H1 (cell line): ENCODE measurements around the gene CTNNBL1. TPM values are rescaled to one million over a fixed set of nuclear protein-coding genes. Genes with fewer than 3 reads are reported as not detected.

Source experiments
- CTCF ChIA-PET: fragments of 300-600 bp; sonication (Branson Sonifier 250); formaldehyde crosslinking; loops from one replicate; lab custom pipeline; 2021; ENCODE audit not compliant: partially characterized antibody; lab: Charles Lee
- POLR2A ChIA-PET: fragments of 300-600 bp; sonication (Branson Sonifier 250); formaldehyde crosslinking; loops from one replicate; lab custom pipeline; 2021; ENCODE audit warnings: inconsistent platforms; ENCODE audit not compliant: partially characterized antibody; lab: Charles Lee
- DNase-seq, 2 experiments: peaks; one replicate each; pipeline versions ENCODE4 v3.0.0 to v3.0.0-alpha.2; 2010 to 2022; ENCODE audit warnings: low spot score in 2 of 2, low read depth in 1 of 2, mixed read lengths in 1 of 2
- FAIRE-seq: peaks from 2 replicates; lab custom pipeline; 2011; peaks lifted over from hg19 to GRCh38; lab: Jason Lieb, UNC
- H2AFZ ChIP-seq: 2 replicates; pipeline ENCODE4 v1.8.1; 2012; ENCODE audit warnings: low read length, inconsistent platforms
- H2AK5ac ChIP-seq: 2 replicates; pipeline ENCODE4 v1.6.1; 2013; ENCODE audit warnings: low read depth, low read length
- H2BK120ac ChIP-seq: replicated peaks from 2 replicates; pipeline ENCODE3; 2013; ENCODE audit warnings: low read depth, low read length, inconsistent platforms
- H2BK12ac ChIP-seq: 2 replicates; pipeline ENCODE4 v1.6.1; 2013; ENCODE audit warnings: low read depth, low read length
- H2BK15ac ChIP-seq: 2 replicates; pipeline ENCODE4 v1.6.1; 2013; ENCODE audit warnings: low read length
- H2BK20ac ChIP-seq: 2 replicates; pipeline ENCODE4 v1.6.1; 2013; ENCODE audit warnings: low read length
- H2BK5ac ChIP-seq: 2 replicates; pipeline ENCODE4 v1.6.1; 2013; ENCODE audit warnings: low read depth, low read length
- H3K14ac ChIP-seq: 2 replicates; pipeline ENCODE4 v1.6.1; 2013; ENCODE audit warnings: inconsistent platforms; ENCODE audit not compliant: insufficient read length
- H3K18ac ChIP-seq: 2 replicates; pipeline ENCODE4 v1.6.1; 2013; ENCODE audit warnings: low read length; ENCODE audit errors: extremely low read depth
- H3K23ac ChIP-seq: 2 replicates; pipeline ENCODE4 v1.6.1; 2013; ENCODE audit warnings: inconsistent platforms; ENCODE audit not compliant: insufficient read length
- H3K23me2 ChIP-seq: 2 replicates; pipeline ENCODE4 v1.6.1; 2013; ENCODE audit warnings: low read depth, low read length
- H3K27ac ChIP-seq: 2 replicates; pipeline ENCODE4 v1.6.1; 2011; ENCODE audit warnings: low read depth, low read length, inconsistent platforms
- H3K27me3 ChIP-seq, 4 experiments: replicated peaks in 1 of 4; 1 replicate in 1 of 4; 2 replicates in 3 of 4; pipeline versions ENCODE4 v1.6.1 to v1.8.1; 2011 to 2013; ENCODE audit warnings: low read length in 3 of 4, mild to moderate bottlenecking in 3 of 4, inconsistent platforms in 2 of 4, mixed read lengths in 2 of 4, moderate library complexity in 1 of 4; ENCODE audit not compliant: control insufficient read depth in 3 of 4, insufficient read depth in 3 of 4; ENCODE audit errors: extremely low read depth in 1 of 4
- H3K36me3 ChIP-seq, 4 experiments: 2 replicates each; pipeline versions ENCODE4 v1.6.1 to v1.8.1; 2011 to 2013; ENCODE audit warnings: mild to moderate bottlenecking in 4 of 4, low read length in 3 of 4, moderate library complexity in 2 of 4, control low read depth in 1 of 4, inconsistent platforms in 1 of 4; ENCODE audit not compliant: insufficient read depth in 4 of 4, control insufficient read depth in 2 of 4
- H3K4ac ChIP-seq: replicated peaks from 2 replicates; pipeline ENCODE3; 2013; ENCODE audit warnings: low read length, low read depth, mixed read lengths, inconsistent platforms; ENCODE audit not compliant: insufficient read length
- H3K4me1 ChIP-seq, 4 experiments: replicated peaks in 1 of 4; 1 replicate in 1 of 4; 2 replicates in 3 of 4; pipeline versions ENCODE4 v1.6.1 to v1.8.1; 2011 to 2013; ENCODE audit warnings: low read length in 3 of 4, inconsistent platforms in 2 of 4, mixed read lengths in 1 of 4; ENCODE audit not compliant: insufficient read depth in 4 of 4, control insufficient read depth in 3 of 4
- H3K4me2 ChIP-seq, 2 experiments: 2 replicates each; pipeline versions ENCODE4 v1.6.1 to v1.8.1; 2011 to 2013; ENCODE audit warnings: low read depth in 2 of 2, low read length in 2 of 2, control low read depth in 1 of 2, inconsistent platforms in 1 of 2, mild to moderate bottlenecking in 1 of 2; ENCODE audit not compliant: insufficient read depth in 1 of 2
- H3K4me3 ChIP-seq, 4 experiments: fragments of 200-600, 300-600 bp in 1 of 4; sonication (generic), shearing (Covaris generic), sonication (Bioruptor Twin) in 1 of 4; 2 replicates each; pipeline versions ENCODE4 v1.5.1 to v1.8.1; 2011 to 2016; ENCODE audit warnings: low read length in 4 of 4, low read depth in 3 of 4, control low read depth in 2 of 4, inconsistent platforms in 2 of 4, mild to moderate bottlenecking in 2 of 4, mixed read lengths in 1 of 4, moderate library complexity in 1 of 4; ENCODE audit not compliant: insufficient read depth in 2 of 4; ENCODE audit errors: extremely low read depth in 1 of 4
- H3K56ac ChIP-seq: replicated peaks from 2 replicates; pipeline ENCODE3; 2013; ENCODE audit warnings: low read depth, mild to moderate bottlenecking, mixed read lengths, low read length, inconsistent platforms; ENCODE audit not compliant: insufficient read length
- H3K79me1 ChIP-seq: 2 replicates; pipeline ENCODE4 v1.6.1; 2013; ENCODE audit warnings: low read depth, low read length, control low read depth
- H3K79me2 ChIP-seq, 2 experiments: 2 replicates each; pipeline versions ENCODE4 v1.6.1 to v1.8.1; 2012 to 2013; ENCODE audit warnings: low read length in 2 of 2, mild to moderate bottlenecking in 2 of 2, inconsistent platforms in 1 of 2; ENCODE audit not compliant: insufficient read depth in 2 of 2, control insufficient read depth in 1 of 2
- H3K9ac ChIP-seq, 4 experiments: replicated peaks in 1 of 4; 1 replicate in 1 of 4; 2 replicates in 3 of 4; pipeline versions ENCODE4 v1.6.1 to v1.8.1; 2011 to 2013; ENCODE audit warnings: low read depth in 3 of 4, low read length in 3 of 4, control low read depth in 2 of 4, mild to moderate bottlenecking in 2 of 4, moderate library complexity in 2 of 4, inconsistent platforms in 1 of 4; ENCODE audit errors: extremely low read depth in 1 of 4
- H3K9me3 ChIP-seq, 2 experiments: 2 replicates each; pipeline versions ENCODE4 v1.6.1 to v1.8.1; 2012 to 2013; ENCODE audit warnings: mild to moderate bottlenecking in 2 of 2, moderate library complexity in 2 of 2, control low read depth in 1 of 2, inconsistent platforms in 1 of 2, low read depth in 1 of 2, low read length in 1 of 2, mixed read lengths in 1 of 2; ENCODE audit not compliant: insufficient read depth in 2 of 2
- H4K20me1 ChIP-seq, 2 experiments: replicated peaks in 1 of 2; 2 replicates each; pipeline versions ENCODE3 to v1.8.1; 2011 to 2013; ENCODE audit warnings: inconsistent platforms in 2 of 2, low read length in 2 of 2, mild to moderate bottlenecking in 1 of 2; ENCODE audit not compliant: insufficient read depth in 2 of 2, control insufficient read depth in 1 of 2
- H4K5ac ChIP-seq: 2 replicates; pipeline ENCODE4 v1.6.1; 2013; ENCODE audit warnings: low read length, low read depth, mixed read lengths, inconsistent platforms; ENCODE audit not compliant: insufficient read length
- H4K8ac ChIP-seq: 2 replicates; pipeline ENCODE4 v1.8.0; 2013; ENCODE audit warnings: mild to moderate bottlenecking, moderate library complexity, low read length, inconsistent platforms; ENCODE audit not compliant: insufficient read depth; ENCODE audit errors: extremely low read depth
- H4K91ac ChIP-seq: replicated peaks from 2 replicates; pipeline ENCODE3; 2013; ENCODE audit warnings: low read length, mixed read lengths, inconsistent platforms; ENCODE audit not compliant: insufficient read length
- EP300 ChIP-seq, 2 experiments: IDR thresholded peaks; 1 replicate in 1 of 2; 2 replicates in 1 of 2; pipeline ENCODE4 v1.6.1; 2011 to 2012; ENCODE audit warnings: low read depth in 2 of 2, low read length in 2 of 2, mild to moderate bottlenecking in 2 of 2, borderline replicate concordance in 1 of 2, inconsistent platforms in 1 of 2, moderate library complexity in 1 of 2
- PHF8 ChIP-seq: fragments of 200-600 bp; sonication (generic); conservative IDR thresholded peaks from 2 replicates; pipeline ENCODE4 v1.7.1; 2012; ENCODE audit warnings: low read depth, mild to moderate bottlenecking, inconsistent platforms, low read length, moderate library complexity
- POLR2AphosphoS5 ChIP-seq: IDR thresholded peaks from 2 replicates; pipeline ENCODE4 v1.6.1; 2011; ENCODE audit warnings: low read depth, low read length
- RFX5 ChIP-seq: IDR thresholded peaks from 2 replicates; pipeline ENCODE4 v1.6.1; 2011; ENCODE audit warnings: low read depth, low read length, improper control_type of control experiment, borderline replicate concordance
- RNF2 ChIP-seq: fragments of 200-900, 300-1000 bp; sonication (generic); IDR thresholded peaks from 2 replicates; pipeline ENCODE4 v1.7.1; 2016; ENCODE audit warnings: borderline replicate concordance, low read depth, mild to moderate bottlenecking, antibody characterized with exemption, low read length; ENCODE audit not compliant: poor library complexity, severe bottlenecking; ENCODE audit errors: missing control alignments
- SIN3A ChIP-seq, 2 experiments: IDR thresholded peaks in 1 of 2; conservative IDR thresholded peaks in 1 of 2; 2 replicates each; pipeline ENCODE4 v1.6.1; 2011 to 2012; ENCODE audit warnings: low read length in 2 of 2, improper control_type of control experiment in 1 of 2, low read depth in 1 of 2, mild to moderate bottlenecking in 1 of 2
- SIX5 ChIP-seq: IDR thresholded peaks from 2 replicates; pipeline ENCODE4 v1.6.1; 2011; ENCODE audit warnings: mild to moderate bottlenecking, low read depth, low read length
- SP1 ChIP-seq: IDR thresholded peaks from 2 replicates; pipeline ENCODE4 v1.6.1; 2011; ENCODE audit warnings: low read depth, low read length
- TAF7 ChIP-seq: optimal IDR thresholded peaks from 2 replicates; pipeline ENCODE3; 2011; ENCODE audit warnings: low read depth, mild to moderate bottlenecking, inconsistent platforms, low read length, moderate library complexity, borderline replicate concordance
- TEAD4 ChIP-seq: IDR thresholded peaks from 2 replicates; pipeline ENCODE4 v1.6.1; 2012; ENCODE audit warnings: low read depth, low read length, inconsistent platforms, mixed read lengths
- WGBS, 2 experiments: shearing (Covaris generic) in 1 of 2; methylation state at CpG; one replicate each; pipeline versions ENCODE4 v1.1.6 to v1.1.7; 2013 to 2015; ENCODE audit warnings: low lambda C conversion rate in 2 of 2, mixed read lengths in 2 of 2, inconsistent platforms in 1 of 2, low coverage in 1 of 2, missing lambda C conversion rate in 1 of 2; ENCODE audit not compliant: insufficient replicate concordance in 2 of 2, insufficient coverage in 1 of 2, insufficient read length in 1 of 2; ENCODE audit errors: extremely low coverage in 1 of 2, missing lambda C conversion rate in 1 of 2; 5-methylcytosine and 5-hydroxymethylcytosine counted together
- polyA plus RNA-seq, 7 experiments: library from polyadenylated mRNA; depleted of rRNA in 3 of 7; stranded (reverse) in 5 of 7; unstranded in 2 of 7; fragments of >200 nt in 5 of 7; fragments of 200-250 nt in 2 of 7; gene quantifications; 1 replicate in 5 of 7; 2 replicates in 1 of 7; 4 replicates in 1 of 7; pipeline versions ENCODE4 v1.2.1 to v1.2.3, GENCODE V29; 2011 to 2013; ENCODE audit warnings: missing spikeins in 2 of 7, mixed read lengths in 2 of 7
- total RNA-seq: library from RNA; stranded (reverse); fragmentation: NEBNext Ultra II Directional; extraction: Animal tissue kit (Norgen Biotek cat#: 25700); gene quantifications from 2 replicates; pipeline ENCODE4 v1.2.1, GENCODE V29; 2021
- TF ChIP-seq, protein P1 (sequence below), 3 experiments: IDR thresholded peaks; 1 replicate in 2 of 3; 2 replicates in 1 of 3; pipeline versions ENCODE4 v1.5.1 to v1.6.1; 2011; ENCODE audit warnings: low read length in 3 of 3, mild to moderate bottlenecking in 3 of 3, inconsistent platforms in 2 of 3, low read depth in 1 of 3, moderate library complexity in 1 of 3; ENCODE audit not compliant: insufficient read depth in 1 of 3; ENCODE audit errors: control extremely low read depth in 1 of 3

Gene CTNNBL1
- total and polyA plus RNA-seq, 2 of the 8 experiments (the other 6 are each of a cell fraction or from before 2014, with no cell fraction given) = 19.6 to 81.6 TPM

DNA sequence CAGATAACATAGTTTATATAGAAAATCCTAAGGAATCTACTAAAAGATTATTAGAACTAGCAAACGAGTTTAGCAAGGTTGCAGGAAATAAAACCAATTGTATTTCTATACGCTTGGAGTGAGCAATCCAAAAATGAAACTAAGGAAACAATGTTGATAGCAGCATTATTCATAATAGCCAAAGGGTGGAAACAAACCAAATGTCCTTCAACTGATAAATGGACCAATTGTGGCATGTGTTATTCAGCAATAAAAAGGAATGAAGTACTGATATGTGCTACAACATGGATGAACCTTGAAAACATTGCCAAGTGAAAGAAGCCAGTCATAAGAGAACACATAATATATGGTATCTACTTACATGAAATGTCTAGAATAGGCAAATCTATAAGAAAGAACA lies 108.1 kb downstream of the CTNNBL1 start:
- Histone ChIP-seq H2BK120ac (no peak overlapping the region), H2BK20ac (no peak overlapping the region), H3K79me1 (no peaks in the 10 kb centered on the region), H2AK5ac (no peak overlapping the region), H3K27ac (no peak overlapping the region), H2BK5ac (no peak overlapping the region), H4K8ac (no peak overlapping the region), H2BK15ac (no peak overlapping the region), H3K23me2 (no peaks in the 10 kb centered on the region), H4K20me1 (peaks cover 0 to 2% of the 10 kb centered on the region in 2 experiments), H3K56ac (no peak overlapping the region), H3K4ac (no peak overlapping the region), H3K18ac (no peak overlapping the region), H4K91ac (no peak overlapping the region), H2BK12ac (no peak overlapping the region), H3K4me1 (no peaks in the 10 kb centered on the region), H2AFZ (no peak overlapping the region), H3K36me3 (peaks cover 0 to 2% (median 1%) of the 10 kb centered on the region in 4 experiments; a peak in 4 of 8 replicates), H3K4me2 (no peak overlapping the region), H3K4me3 (no peak overlapping the region), H3K79me2 (no peaks in the 10 kb centered on the region), H3K14ac (no peak overlapping the region), H3K9ac (no peak overlapping the region), H3K23ac (no peak overlapping the region), H4K5ac (no peak overlapping the region), H3K9me3 (no peaks in the 10 kb centered on the region), H3K27me3 (no peaks in the 10 kb centered on the region)
- CTCF ChIA-PET = interaction anchor here (1.1 kb wide), 1 partner anchor 255 kb away, joined by 3 read pairs; no protein-coding TSS in a partner anchor
- POLR2A ChIA-PET = no interaction called here
- FAIRE-seq = no peak
- no peak for DNase-seq
- WGBS, 2 experiments = 91% methylated on average over 2 of the region's 2 CpGs; no CpG with 5 or more reads in 1 of the 2 experiments
- no peak for TF ChIP-seq SIN3A (conservative IDR thresholded peaks at IDR 0.05 in 1 of 2, IDR thresholded peaks at IDR 0.05 in 1 of 2; ENCODE audit: low read depth in 1 of 2, low read length in 2 of 2)
- no peak for TF ChIP-seq RNF2
- no peak for TF ChIP-seq POLR2AphosphoS5
- no peak for TF ChIP-seq TAF7
- no peak for TF ChIP-seq SIX5
- no peak for TF ChIP-seq EP300 (IDR thresholded peaks at IDR 0.05; ENCODE audit: borderline replicate concordance in 1 of 2, low read depth in 2 of 2, low read length in 2 of 2)
- no peak for TF ChIP-seq SP1
- no peak for TF ChIP-seq RFX5
- no peak for TF ChIP-seq PHF8
- TF ChIP-seq, protein P1, sequence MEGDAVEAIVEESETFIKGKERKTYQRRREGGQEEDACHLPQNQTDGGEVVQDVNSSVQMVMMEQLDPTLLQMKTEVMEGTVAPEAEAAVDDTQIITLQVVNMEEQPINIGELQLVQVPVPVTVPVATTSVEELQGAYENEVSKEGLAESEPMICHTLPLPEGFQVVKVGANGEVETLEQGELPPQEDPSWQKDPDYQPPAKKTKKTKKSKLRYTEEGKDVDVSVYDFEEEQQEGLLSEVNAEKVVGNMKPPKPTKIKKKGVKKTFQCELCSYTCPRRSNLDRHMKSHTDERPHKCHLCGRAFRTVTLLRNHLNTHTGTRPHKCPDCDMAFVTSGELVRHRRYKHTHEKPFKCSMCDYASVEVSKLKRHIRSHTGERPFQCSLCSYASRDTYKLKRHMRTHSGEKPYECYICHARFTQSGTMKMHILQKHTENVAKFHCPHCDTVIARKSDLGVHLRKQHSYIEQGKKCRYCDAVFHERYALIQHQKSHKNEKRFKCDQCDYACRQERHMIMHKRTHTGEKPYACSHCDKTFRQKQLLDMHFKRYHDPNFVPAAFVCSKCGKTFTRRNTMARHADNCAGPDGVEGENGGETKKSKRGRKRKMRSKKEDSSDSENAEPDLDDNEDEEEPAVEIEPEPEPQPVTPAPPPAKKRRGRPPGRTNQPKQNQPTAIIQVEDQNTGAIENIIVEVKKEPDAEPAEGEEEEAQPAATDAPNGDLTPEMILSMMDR (IDR thresholded peaks at IDR 0.05; ENCODE audit: control extremely low read depth in 1 of 3, insufficient read depth in 1 of 3, low read depth in 1 of 3, low read length in 3 of 3) = no peak
- TF ChIP-seq TEAD4 = no peak
